ENCODE results near the gene PTPRS. TPM values are rescaled to one million over a fixed set of nuclear protein-coding genes. Genes with fewer than 3 reads are reported as not detected.

Gene PTPRS
- total and polyA plus RNA-seq, 2 of the 13 experiments (the other 11 are each of a cell fraction or from before 2014, with no cell fraction given), result 32.7 to 43.9 TPM

DNA sequence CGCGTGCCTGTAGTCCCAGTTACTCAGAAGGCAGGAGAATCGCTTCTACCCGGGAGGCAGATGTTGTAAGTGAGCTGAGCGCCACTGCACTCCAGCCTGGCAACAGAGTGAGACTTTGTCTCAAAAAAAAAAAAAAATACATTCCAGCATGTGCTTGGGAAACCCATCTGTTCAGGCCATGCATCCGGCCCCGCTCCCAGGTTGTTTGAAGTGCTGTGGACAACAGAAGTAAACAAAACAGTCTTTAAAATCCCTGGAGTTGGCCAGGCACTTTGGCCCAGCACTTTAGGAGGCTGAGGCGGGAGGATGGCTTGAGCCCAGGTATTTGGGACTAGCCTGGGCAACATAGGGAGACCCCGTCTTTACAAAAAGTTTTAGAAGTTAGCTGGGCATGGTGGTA is 3.2 kb upstream of the PTPRS start (continued):
- peak; percentile 40; the same call in 1 of the 2 replicates for TF ChIP-seq HMG20A (CRISPR knock-in tag; IDR thresholded peaks at IDR 0.05; ENCODE audit: borderline replicate concordance)
- TF ChIP-seq KLF16 (CRISPR knock-in tag; IDR thresholded peaks at IDR 0.05), result 0 out of 4 replicates have a peak, but pooled peaks of 1 of the 2 experiments have one; percentile 48
- no peak for TF ChIP-seq ZNF446 (CRISPR knock-in tag; IDR thresholded peaks at IDR 0.05)
- TF ChIP-seq POGZ (CRISPR knock-in tag; IDR thresholded peaks at IDR 0.05), result no peak
- TF ChIP-seq ISL2 (CRISPR knock-in tag; IDR thresholded peaks at IDR 0.05), result 0 out of 2 replicates have a peak, but pooled peaks have one; percentile 28
- TF ChIP-seq, protein P1, sequence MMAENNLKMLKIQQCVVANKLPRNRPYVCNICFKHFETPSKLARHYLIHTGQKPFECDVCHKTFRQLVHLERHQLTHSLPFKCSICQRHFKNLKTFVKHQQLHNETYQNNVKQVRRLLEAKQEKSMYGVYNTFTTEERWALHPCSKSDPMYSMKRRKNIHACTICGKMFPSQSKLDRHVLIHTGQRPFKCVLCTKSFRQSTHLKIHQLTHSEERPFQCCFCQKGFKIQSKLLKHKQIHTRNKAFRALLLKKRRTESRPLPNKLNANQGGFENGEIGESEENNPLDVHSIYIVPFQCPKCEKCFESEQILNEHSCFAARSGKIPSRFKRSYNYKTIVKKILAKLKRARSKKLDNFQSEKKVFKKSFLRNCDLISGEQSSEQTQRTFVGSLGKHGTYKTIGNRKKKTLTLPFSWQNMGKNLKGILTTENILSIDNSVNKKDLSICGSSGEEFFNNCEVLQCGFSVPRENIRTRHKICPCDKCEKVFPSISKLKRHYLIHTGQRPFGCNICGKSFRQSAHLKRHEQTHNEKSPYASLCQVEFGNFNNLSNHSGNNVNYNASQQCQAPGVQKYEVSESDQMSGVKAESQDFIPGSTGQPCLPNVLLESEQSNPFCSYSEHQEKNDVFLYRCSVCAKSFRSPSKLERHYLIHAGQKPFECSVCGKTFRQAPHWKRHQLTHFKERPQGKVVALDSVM (CRISPR knock-in tag; IDR thresholded peaks at IDR 0.05), result peak; percentile 97
- TF ChIP-seq, protein P2, sequence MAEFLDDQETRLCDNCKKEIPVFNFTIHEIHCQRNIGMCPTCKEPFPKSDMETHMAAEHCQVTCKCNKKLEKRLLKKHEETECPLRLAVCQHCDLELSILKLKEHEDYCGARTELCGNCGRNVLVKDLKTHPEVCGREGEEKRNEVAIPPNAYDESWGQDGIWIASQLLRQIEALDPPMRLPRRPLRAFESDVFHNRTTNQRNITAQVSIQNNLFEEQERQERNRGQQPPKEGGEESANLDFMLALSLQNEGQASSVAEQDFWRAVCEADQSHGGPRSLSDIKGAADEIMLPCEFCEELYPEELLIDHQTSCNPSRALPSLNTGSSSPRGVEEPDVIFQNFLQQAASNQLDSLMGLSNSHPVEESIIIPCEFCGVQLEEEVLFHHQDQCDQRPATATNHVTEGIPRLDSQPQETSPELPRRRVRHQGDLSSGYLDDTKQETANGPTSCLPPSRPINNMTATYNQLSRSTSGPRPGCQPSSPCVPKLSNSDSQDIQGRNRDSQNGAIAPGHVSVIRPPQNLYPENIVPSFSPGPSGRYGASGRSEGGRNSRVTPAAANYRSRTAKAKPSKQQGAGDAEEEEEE (CRISPR knock-in tag; IDR thresholded peaks at IDR 0.05; ENCODE audit: borderline replicate concordance), result no peak
- no peak for TF ChIP-seq HNRNPLL (IDR thresholded peaks at IDR 0.05; ENCODE audit: low read depth, low read length, poor library complexity, severe bottlenecking)
- TF ChIP-seq, protein P3, sequence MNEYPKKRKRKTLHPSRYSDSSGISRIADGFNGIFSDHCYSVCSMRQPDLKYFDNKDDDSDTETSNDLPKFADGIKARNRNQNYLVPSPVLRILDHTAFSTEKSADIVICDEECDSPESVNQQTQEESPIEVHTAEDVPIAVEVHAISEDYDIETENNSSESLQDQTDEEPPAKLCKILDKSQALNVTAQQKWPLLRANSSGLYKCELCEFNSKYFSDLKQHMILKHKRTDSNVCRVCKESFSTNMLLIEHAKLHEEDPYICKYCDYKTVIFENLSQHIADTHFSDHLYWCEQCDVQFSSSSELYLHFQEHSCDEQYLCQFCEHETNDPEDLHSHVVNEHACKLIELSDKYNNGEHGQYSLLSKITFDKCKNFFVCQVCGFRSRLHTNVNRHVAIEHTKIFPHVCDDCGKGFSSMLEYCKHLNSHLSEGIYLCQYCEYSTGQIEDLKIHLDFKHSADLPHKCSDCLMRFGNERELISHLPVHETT (CRISPR knock-in tag; conservative IDR thresholded peaks at IDR 0.05), result no peak
- TF ChIP-seq HOXA5 (CRISPR knock-in tag; IDR thresholded peaks at IDR 0.05), result peak; percentile 66; the same call in 1 of the 2 replicates
- TF ChIP-seq MED1 (CRISPR knock-in tag; IDR thresholded peaks at IDR 0.05), result peak; percentile 85
- no peak for TF ChIP-seq ZNF567 (CRISPR knock-in tag; IDR thresholded peaks at IDR 0.05; ENCODE audit: borderline replicate concordance)
- TF ChIP-seq KDM3A (CRISPR knock-in tag; IDR thresholded peaks at IDR 0.05; ENCODE audit: low read depth), result 0 out of 2 replicates have a peak, but pooled peaks have one; percentile 19
- TF ChIP-seq, protein P4, sequence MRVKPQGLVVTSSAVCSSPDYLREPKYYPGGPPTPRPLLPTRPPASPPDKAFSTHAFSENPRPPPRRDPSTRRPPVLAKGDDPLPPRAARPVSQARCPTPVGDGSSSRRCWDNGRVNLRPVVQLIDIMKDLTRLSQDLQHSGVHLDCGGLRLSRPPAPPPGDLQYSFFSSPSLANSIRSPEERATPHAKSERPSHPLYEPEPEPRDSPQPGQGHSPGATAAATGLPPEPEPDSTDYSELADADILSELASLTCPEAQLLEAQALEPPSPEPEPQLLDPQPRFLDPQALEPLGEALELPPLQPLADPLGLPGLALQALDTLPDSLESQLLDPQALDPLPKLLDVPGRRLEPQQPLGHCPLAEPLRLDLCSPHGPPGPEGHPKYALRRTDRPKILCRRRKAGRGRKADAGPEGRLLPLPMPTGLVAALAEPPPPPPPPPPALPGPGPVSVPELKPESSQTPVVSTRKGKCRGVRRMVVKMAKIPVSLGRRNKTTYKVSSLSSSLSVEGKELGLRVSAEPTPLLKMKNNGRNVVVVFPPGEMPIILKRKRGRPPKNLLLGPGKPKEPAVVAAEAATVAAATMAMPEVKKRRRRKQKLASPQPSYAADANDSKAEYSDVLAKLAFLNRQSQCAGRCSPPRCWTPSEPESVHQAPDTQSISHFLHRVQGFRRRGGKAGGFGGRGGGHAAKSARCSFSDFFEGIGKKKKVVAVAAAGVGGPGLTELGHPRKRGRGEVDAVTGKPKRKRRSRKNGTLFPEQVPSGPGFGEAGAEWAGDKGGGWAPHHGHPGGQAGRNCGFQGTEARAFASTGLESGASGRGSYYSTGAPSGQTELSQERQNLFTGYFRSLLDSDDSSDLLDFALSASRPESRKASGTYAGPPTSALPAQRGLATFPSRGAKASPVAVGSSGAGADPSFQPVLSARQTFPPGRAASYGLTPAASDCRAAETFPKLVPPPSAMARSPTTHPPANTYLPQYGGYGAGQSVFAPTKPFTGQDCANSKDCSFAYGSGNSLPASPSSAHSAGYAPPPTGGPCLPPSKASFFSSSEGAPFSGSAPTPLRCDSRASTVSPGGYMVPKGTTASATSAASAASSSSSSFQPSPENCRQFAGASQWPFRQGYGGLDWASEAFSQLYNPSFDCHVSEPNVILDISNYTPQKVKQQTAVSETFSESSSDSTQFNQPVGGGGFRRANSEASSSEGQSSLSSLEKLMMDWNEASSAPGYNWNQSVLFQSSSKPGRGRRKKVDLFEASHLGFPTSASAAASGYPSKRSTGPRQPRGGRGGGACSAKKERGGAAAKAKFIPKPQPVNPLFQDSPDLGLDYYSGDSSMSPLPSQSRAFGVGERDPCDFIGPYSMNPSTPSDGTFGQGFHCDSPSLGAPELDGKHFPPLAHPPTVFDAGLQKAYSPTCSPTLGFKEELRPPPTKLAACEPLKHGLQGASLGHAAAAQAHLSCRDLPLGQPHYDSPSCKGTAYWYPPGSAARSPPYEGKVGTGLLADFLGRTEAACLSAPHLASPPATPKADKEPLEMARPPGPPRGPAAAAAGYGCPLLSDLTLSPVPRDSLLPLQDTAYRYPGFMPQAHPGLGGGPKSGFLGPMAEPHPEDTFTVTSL (CRISPR knock-in tag; IDR thresholded peaks at IDR 0.05; ENCODE audit: borderline replicate concordance), result no peak; the same call in 1 of the 2 replicates
- TF ChIP-seq ZFP90 (CRISPR knock-in tag; IDR thresholded peaks at IDR 0.05; ENCODE audit: borderline replicate concordance), result peak; percentile 34; the same call in 1 of the 2 replicates
- no peak for TF ChIP-seq NFE2L2 (IDR thresholded peaks at IDR 0.05; ENCODE audit: low read length)
- TF ChIP-seq ZNF670 (CRISPR knock-in tag; IDR thresholded peaks at IDR 0.05; ENCODE audit: borderline replicate concordance), result 0 out of 2 replicates have a peak, but pooled peaks have one; percentile 53
- TF ChIP-seq SOX5 (CRISPR knock-in tag; IDR thresholded peaks at IDR 0.05; ENCODE audit: borderline replicate concordance), result peak; percentile 80; the same call in 1 of the 2 replicates

Data from HepG2 (cell line).